ENCODE data around the gene TAF4.
"Not testable (repeated sequence)": the region's sequence is repeated elsewhere in the genome, so short reads cannot be mapped to it uniquely, and the experiment has no call there.

The TAF4 gene

GRCh38 chr20:61957961-61958715 is 107.5 kb downstream of the TAF4 start:
- DNase-seq: no peak

DNA sequence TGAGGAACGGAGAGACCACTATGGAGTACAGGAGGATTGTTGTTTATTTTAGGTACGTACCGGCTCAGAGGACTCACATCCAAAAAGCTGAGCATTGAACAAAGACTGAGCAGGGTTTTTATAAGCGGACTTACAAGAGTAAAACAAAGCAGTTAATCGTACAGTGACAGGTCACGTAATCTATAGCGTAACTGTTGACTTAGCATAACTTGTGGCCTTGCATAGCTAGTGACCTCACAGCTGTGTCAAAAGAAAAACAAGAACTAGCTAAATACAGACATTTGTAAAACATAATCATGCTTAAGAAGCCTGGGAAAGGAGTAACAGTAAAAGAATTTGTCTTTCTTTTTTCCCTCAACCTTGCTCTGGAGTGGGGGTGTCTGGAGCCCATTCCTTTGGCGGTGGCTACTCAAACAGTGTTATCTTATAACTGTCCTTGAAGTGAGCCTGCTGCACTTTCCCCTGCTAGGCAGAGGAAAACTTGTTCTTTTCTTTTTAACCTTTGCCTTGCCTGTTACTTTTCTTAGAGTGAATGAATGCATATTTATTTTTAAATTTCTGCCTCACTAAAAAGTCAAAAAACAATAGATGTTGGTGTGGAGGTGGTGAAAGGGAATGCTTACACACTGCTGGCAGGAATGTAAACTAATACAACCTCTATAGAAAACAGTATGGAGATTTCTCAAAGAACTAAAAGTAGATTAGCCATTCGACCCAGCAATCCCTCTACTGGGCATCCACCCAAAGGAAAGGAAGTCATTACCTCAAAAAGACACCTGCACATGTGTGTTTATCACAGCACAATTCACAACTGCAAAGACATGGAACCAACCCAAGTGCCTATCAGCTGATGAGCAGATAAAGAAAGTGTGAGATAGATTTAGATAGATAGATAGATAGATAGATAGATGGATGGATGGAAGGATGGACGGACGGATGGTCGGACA is 109.0 kb downstream of the TAF4 start:
- DNase-seq: no peak

DNA sequence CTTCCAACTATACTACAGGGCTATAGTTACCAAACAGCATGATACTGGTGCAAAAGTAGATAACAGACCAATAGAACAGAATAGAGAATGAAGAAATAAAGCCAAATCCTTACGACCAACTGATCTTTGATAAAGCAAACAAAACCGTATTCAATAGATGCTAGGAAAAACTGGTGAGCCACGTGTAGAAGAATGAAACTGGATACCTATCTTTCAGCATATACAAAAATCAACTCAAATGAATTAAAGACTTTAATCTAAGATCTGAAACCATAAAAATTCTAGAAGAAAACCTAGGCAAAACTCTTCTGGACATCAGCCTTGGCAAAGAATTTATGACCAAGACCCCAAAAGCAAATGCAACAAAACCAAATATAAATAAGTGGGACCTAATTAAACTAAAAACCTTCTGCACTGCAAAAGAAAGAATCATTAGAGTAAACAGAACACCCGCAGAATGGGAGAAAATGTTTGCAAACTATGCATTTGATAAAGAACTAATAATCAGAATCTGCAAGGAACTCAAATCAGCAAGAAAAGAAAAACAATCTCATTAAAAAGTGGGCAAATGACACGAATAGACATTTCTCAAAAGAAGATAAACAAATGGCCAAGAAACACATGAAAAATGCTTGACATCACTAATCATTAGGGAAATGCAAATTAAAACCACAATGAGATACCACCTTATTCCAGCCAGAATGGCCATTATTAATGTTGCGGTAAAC is 109.8 kb downstream of the TAF4 start:
- DNase-seq: no peak

DNA sequence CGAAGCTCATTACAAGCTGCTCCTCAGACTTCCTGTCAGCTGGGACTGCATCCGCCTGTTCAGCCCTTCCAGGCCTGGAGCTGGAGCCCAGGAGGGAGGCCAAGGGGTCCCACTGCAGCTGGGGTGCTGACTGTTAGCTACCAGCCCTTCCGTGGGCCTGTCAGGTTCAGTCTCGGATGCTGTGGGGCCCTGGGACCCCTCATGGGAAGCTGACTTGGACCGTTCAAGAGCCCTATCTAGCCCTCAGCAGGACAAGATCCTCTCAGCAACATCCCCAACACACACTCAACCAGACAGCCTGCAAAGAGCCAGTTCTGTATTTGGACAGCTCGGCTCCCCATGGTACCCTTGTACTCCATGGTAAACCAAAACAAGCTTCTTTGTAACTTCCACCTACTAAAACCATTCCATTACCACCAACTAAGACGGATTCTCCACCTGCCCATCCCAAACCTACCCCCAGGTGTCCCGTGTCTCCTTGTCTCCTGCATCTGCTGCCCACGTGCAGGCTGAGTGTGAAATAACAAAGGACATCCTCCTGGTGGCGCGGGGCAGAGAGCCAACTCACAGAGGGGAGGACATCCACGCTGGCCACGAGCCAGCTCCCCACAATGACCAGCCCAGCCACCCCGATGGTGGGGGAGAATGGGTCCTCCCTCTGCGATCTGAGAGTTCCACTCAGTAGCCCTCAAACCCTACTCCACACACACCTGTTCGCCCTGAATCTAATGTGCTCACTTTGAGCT is 111.2 kb downstream of the TAF4 start:
- DNase-seq: no peak

DNA sequence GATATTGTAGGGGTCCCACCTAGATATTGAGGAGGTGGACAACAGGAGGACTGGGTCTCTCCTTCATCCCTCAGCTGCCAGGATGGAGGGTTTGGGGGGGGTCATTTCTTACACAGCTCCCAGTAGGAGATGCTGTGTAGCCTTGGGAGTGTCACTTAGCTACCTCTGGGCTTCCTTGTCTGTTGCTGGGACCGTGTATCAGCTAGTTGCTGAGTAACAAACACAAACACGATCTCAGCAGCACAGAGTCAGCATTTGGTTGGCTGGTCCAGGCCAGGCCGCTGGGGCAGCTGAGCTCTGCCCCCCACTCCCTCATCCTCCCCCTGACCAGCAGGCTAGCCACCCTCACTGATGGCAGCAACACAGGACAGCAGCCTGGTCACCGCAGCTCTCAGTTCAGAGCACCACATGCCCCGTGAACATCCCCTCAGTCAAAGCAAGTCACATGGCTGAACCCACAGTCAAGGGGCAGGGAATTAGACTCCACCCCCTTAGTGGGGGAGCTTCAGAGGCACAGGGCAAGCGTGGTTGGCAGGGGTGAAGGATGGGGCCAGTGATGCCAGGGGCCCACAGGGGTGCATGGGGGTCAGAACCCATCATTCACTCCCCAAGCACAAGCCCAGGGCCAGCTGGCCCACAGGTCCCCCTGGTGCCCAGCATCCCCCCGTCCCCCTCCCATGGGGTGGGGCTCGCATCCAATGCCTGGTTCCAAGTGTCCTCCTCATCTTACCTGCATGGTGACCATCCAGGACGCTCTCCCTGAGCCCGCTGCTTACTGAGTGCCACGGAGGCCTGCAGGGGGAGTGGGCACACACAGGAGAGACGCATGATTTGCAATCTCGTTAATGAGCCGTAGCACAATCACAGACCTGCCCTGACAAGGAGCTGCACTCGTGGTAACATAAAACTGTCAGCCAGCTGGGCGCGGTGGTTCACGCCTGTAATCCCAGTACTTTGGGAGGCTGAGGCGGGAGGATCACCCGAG is 112.4 kb downstream of the TAF4 start:
- DNase-seq: no peak

GRCh38 chr20:61951695-61952533 is 113.8 kb downstream of the TAF4 start:
- DNase-seq: no peak

GRCh38 chr20:61950641-61951071 is 115.0 kb downstream of the TAF4 start:
- no peak for DNase-seq

- DNase-seq: no peak
Observed at GRCh38 chr20:61949714-61950640, 115.7 kb downstream of the TAF4 start.

- DNase-seq: no peak
Observed at GRCh38 chr20:61949363-61949713, 116.3 kb downstream of the TAF4 start.

DNA sequence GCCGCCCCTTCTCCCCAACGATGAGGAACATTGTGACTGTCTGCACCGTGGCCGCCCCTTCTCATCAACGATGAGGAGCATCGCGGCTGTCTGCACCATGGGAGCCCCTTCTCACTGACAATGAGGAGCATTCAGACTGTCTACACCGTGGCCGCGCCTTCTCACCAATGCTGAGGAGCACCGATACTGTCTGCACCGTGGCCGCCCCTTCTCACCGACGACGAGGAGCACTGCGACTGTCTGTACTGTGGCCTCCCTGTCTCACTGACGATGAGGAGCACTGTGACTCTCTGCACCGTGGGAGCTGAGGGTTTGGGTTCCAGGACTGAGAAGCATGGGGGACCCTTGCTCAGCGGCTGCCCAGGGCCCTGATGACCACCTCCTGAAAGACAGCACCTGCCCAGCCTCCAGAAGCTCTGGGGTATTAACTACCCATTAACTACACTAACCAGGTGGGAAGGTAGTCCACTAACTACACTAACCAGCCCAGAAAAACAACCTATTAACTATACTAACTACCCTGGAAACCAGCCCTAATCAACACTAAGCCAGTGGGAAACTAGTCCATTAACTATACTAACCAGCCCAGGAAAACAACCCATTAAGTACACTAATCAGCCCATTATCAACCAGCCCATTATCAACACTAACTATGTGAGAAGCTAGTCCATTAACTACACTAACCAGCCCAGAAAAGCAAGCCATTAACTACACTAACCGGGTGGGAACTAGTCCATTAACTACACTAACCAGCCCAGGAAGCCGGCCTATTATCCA is 116.9 kb downstream of the TAF4 start:
- DNase-seq: no peak

DNA sequence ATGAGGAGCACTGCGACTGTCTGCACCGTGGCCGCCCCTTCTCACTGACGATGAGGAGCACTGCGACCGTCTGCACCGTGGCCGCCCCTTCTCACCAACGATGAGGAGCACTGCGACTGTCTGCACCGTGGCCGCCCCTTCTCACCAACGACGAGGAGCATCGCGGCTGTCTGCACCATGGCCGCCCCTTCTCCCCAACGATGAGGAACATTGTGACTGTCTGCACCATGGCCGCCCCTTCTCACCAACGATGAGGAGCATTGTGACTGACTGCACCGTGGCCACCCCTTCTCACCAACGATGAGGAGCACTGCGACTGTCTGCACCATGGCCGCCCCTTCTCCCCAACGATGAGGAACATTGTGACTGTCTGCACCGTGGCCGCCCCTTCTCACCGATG is 117.6 kb downstream of the TAF4 start:
- DNase-seq: not testable (repeated sequence)

DNA sequence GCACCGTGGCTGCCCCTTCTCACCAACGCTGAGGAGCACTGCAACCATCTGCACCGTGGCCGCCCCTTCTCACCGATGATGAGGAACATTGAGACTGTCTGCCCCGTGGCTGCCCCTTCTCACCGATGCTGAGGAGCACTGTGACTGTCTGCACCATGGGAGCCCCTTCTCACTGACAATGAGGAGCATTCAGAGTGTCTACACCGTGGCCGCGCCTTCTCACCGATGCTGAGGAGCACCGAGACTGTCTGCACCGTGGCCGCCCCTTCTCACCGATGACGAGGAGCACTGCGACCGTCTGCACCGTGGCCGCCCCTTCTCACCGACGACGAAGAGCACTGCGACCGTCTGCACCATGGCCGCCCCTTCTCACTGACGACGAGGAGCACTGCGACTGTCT is 120.2 kb downstream of the TAF4 start:
- DNase-seq: not testable (repeated sequence)

DNA sequence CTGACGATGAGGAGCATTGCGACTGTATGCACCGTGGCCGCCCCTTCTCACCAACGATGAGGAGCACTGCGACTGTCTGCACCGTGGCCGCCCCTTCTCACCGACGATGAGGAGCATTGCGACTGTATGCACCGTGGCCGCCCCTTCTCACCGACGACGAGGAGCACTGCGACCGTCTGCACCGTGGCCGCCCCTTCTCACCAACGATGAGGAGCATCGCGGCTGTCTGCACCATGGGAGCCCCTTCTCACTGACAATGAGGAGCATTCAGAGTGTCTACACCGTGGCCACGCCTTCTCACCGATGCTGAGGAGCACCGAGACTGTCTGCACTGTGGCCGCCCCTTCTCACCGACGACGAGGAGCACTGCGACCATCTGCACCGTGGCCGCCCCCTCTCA is 120.7 kb downstream of the TAF4 start:
- DNase-seq: not testable (repeated sequence)

- DNase-seq: no peak
Observed at GRCh38 chr20:61942526-61942925, 123.2 kb downstream of the TAF4 start.

- no peak for DNase-seq
Observed at GRCh38 chr20:61941721-61942405, 123.8 kb downstream of the TAF4 start.

DNA sequence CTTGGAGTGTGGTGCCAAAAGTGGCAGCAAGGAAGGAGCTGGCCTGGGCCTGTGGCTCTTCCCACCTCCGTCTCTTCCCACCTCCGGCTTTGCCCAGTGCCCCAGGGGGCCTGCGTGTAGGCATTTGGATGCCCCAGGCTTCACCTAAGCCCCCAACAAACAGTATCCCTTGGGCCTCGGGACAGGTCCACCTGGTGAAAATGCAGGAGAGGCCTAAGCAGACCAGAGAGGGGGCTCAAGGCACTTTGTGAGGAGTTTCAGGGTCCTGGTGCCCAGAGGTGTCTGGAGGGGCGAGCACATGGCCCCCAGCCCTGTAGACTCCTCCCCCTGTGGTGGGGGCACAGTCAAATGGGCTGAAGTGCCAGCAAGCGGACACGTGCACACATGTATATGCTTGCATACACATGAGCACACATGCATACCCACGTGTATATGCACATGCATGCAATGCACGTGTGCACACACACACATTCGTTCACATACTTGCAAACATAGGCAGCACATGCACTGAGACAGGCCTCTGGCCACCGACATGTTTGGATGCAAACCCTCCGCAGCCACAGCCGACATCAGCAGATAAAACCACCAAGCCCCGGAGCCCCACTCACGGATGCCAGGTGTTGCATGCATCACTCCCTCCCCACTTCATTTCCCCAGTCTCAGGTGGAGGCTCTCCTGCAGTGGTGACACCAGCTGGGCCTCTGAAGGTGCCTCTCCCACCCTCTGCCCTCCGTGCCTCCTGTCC is 124.5 kb downstream of the TAF4 start:
- no peak for DNase-seq

- DNase-seq: no peak
Observed at GRCh38 chr20:61940491-61940890, 125.2 kb downstream of the TAF4 start.
